GM18951 (cell line): ENCODE results near the gene MEGF10.

Experiments
- POLR2A ChIP-seq: IDR thresholded peaks from 4 replicates; pipeline ENCODE4 v1.6.1; 2011; ENCODE audit warnings: mild to moderate bottlenecking; ENCODE audit not compliant: insufficient read length, insufficient read depth; ENCODE audit errors: extremely low read depth
- in situ Hi-C: fragments of 300-500 bp; cut with MboI; formaldehyde crosslinking; loops from one replicate; pipeline ENCODE4 v1.12.0; 2022; ENCODE audit warnings: low sequenced_read_pairs, mixed read lengths, inconsistent platforms; ENCODE audit not compliant: unreplicated experiment

The MEGF10 gene

GRCh38 chr5:127370631-127371030 is 80.0 kb downstream of the MEGF10 start:
- in situ Hi-C loops: no loop called here
- TF ChIP-seq POLR2A: no peak

DNA sequence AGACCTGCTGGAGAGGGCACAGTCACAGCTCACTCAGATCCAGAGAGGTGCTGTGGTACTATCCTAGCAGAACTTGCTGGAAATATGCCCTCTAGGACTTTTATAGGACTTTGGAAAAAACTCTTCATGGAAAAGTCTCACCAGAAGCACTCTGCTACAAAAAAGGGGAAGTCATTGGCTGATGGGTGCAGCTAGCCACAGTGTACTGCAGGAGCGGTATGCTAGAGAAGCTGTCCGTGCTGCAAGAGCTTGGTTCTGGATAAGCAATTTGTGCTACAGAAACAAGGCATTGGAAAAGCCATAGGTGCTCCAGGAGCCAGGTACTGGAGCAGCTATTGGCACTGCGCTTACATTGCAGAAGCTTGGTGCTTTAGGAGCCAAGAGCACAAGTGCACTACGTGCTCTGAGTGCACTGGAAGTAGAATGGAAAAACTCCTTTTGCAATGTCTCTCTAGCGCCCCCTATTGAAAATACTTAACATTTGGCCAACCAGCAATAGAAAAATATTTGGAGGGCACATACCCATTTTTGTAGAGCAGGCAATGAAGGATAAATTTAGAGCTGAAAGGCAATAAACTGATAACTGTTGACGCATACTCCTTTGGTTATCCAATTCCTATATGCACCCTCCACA is 83.4 kb downstream of the MEGF10 start:
- in situ Hi-C loops: no loop called here
- no peak for TF ChIP-seq POLR2A

- no peak for TF ChIP-seq POLR2A
- in situ Hi-C loops: no loop called here
Measured at GRCh38 chr5:127375124-127375523, 84.5 kb downstream of the MEGF10 start.

DNA sequence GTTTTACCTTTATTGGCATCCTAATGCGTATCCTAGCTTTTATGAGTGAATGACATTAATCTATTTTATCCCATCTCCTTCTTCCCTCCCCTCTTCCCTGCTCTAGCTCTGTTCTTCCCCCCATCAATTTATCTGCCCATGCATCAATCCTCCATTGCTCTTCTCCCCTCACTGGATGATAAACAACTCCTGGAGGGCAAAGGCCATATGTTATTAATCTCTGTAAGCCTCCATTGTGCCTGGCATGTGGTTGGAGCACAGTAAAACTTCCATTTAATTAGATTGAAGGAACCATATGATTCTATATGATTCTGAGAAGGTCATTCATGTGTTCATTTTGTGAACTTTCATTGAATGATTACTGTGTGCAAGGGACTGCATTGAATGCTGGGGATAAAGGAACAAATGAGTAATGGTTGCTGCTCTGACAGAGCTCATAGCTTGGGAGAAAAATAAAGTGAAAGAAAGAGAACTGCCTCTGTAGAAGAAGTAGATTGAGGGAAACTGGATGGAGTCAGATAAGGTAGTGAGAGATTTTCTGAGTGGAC is 85.0 kb downstream of the MEGF10 start:
- TF ChIP-seq POLR2A: no peak
- in situ Hi-C loops: no loop called here

- no peak for TF ChIP-seq POLR2A
- in situ Hi-C loops: no loop called here
Measured at GRCh38 chr5:127377651-127378050, 87.1 kb downstream of the MEGF10 start.

DNA sequence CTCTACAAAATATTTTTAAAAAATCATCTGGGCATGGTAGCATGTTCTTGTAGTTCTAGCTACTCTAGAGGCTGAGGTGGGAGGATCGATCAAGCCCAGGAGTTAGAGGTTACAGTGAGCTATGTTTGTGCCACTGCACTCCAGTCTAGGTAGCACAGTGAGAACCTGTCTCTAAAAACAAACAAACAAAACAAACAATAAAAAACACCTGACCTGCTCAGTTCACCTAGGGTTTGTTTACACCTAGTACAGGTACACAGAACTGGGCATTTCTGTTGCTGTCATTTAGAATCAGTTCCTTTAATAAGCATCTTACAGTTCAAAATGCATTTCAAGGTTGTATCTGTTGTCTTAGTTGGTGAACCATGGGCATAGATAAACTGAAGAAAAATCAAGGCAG is 95.3 kb downstream of the MEGF10 start:
- in situ Hi-C loops: no loop called here
- no peak for TF ChIP-seq POLR2A

DNA sequence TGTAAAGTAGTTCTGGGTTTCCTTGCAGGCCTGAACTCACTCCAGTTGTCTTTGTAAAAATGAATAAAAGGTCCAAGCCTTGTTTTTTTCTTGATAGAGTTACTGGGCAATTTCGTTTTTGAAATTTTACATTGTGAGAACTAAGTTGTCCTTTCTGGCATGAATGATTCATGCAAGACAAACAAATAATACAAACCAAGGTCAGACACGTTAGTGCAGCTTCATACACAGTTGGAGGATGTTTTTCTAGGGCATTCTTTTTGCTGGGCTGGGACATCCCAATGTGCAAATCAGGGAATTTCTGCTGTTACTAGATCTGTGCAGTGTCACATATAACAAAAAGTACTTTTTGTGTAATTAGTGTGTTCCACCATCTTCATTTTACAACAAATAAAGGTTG is 96.0 kb downstream of the MEGF10 start:
- in situ Hi-C loops: no loop called here

DNA sequence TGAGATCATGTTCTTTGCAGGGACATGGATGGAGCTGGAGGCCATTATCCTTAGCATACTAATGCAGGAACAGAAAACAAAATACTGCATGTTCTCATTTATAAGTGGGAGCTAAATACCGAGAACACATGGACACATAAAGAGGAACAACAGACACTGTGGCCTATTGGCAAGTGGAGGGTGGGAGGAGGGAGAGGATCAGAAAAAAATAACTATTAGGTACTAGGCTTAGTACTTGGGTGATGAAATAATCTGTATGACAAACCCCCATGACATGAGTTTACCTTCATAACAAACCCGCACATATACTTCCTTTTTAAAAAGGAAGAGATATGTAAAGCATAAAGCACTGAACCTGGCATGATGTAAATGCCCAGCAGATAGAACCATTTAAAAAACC is 99.0 kb downstream of the MEGF10 start:
- TF ChIP-seq POLR2A: no peak
- in situ Hi-C loops: no loop called here

More for the DNA sequence above, 96.0 kb downstream of the MEGF10 start:
- no peak for TF ChIP-seq POLR2A

DNA sequence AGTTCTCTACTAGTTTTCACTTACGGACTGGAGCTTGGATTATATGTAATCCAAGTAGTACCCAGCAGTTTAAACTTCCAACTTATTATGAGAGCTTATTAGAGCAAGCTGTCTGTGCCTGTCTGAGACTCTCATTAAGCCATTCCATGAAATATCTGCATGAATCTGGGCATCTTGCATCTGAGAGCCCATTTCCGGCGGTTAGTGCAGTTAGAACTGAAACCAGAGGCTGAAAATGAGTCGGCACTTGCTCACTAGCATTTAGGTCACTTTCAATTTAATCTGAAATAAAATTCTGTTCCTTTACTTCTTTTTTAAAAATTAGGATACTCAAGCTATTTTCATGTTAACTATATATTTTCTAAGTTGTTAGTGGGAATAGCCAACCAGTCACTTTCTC is 102.2 kb downstream of the MEGF10 start:
- in situ Hi-C loops: no loop called here
- no peak for TF ChIP-seq POLR2A

GRCh38 chr5:127396490-127397155 is 106.0 kb downstream of the MEGF10 start:
- TF ChIP-seq POLR2A: no peak
- in situ Hi-C loops: no loop called here

- in situ Hi-C loops: no loop called here
- TF ChIP-seq POLR2A: no peak
Measured at GRCh38 chr5:127398508-127398907, 107.9 kb downstream of the MEGF10 start.

- TF ChIP-seq POLR2A: no peak
- in situ Hi-C loops: no loop called here
Measured at GRCh38 chr5:127399068-127399467, 108.5 kb downstream of the MEGF10 start.

- in situ Hi-C loops: no loop called here
- TF ChIP-seq POLR2A: no peak
Measured at GRCh38 chr5:127400539-127400938, 109.9 kb downstream of the MEGF10 start.
